Activated T-helper 2 cell treated with anti-CD3 and anti-CD28 coated beads, Interferon-gamma antibody, Interleukin-2, Interleukin-4, amounts not matched to agents 10 μg/mL and 5 μg/mL and 100 μg/mL, durations not matched to agents 14 hours and 24 hours and 36 hours (primary cell): ENCODE measurements around the gene ZSCAN30. TPM values are rescaled to one million over a fixed set of nuclear protein-coding genes. Genes with fewer than 3 reads are reported as not detected.

Experiments
- DNase-seq: peaks from one replicate; pipeline ENCODE4 v3.0.0; 2021; ENCODE audit warnings: low spot score
- H3K27ac Mint-ChIP-seq: one replicate; pipeline ENCODE4 v1.8.0; 2021; ENCODE audit warnings: mixed read lengths
- H3K27me3 Mint-ChIP-seq: one replicate; pipeline ENCODE4 v1.8.0; 2021; ENCODE audit warnings: low read depth, mixed read lengths
- H3K36me3 Mint-ChIP-seq: one replicate; pipeline ENCODE4 v1.8.0; 2021; ENCODE audit warnings: low read depth, mixed read lengths
- H3K4me1 Mint-ChIP-seq: one replicate; pipeline ENCODE4 v1.8.0; 2021; ENCODE audit warnings: low read depth, mixed read lengths
- H3K4me3 Mint-ChIP-seq: one replicate; pipeline ENCODE4 v1.8.0; 2021; ENCODE audit warnings: low read depth, mild to moderate bottlenecking, moderate library complexity, mixed read lengths
- H3K9me3 Mint-ChIP-seq: one replicate; pipeline ENCODE4 v1.8.0; 2021; ENCODE audit warnings: mixed read lengths
- intact Hi-C: fragments of 100-400 bp; cut with micrococcal nuclease; formaldehyde crosslinking; loops from one replicate; pipeline ENCODE4 v1.15.1; 2023
- total RNA-seq: library from RNA; stranded (reverse); gene quantifications from 2 replicates; pipeline ENCODE4 v1.2.3, GENCODE V29; 2022

The ZSCAN30 gene
- total RNA-seq, 1 donor from 2014 or later, result 19.9 TPM

DNA sequence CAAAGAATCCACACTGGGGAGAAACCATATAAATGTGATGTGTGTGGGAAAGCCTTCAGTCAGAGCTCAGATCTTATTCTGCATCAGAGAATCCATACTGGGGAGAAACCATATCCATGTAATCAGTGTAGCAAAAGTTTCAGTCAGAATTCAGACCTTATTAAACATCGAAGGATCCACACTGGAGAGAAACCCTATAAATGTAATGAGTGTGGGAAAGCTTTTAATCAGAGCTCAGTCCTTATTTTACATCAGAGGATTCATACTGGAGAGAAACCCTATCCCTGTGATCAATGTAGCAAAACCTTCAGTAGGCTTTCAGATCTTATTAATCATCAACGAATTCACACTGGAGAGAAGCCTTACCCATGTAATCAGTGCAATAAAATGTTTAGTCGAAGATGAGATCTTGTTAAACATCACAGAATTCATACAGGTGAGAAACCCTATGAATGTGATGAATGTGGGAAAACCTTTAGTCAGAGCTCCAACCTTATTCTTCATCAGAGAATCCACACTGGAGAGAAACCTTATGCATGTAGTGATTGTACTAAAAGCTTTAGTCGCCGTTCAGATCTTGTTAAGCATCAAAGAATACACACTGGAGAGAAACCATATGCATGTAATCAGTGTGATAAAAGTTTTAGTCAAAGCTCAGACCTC lies 16.7 kb upstream of the ZSCAN30 start:
- Mint-ChIP-seq H3K4me3 (no peak overlapping the region), H3K9me3 (peaks cover 90% of the 10 kb centered on the region)

DNA sequence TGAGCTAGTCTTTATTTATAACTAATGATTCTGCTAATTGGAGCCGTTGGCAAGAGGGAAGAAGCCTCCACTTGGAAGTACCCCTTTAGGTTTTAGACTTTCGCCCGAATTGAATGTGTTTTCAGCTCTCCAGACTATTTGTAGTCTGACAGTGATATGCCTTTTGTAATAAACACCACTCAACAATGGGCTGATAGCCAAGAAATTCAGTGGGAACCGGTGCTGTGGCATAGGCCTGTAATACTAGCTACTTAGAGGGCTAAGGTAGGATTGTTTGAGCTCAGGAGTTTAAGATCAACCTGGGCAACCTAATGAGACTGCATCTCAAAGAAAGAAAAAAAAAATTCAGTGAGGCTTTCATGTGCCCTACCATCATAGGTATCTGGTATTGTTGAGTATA lies 13.6 kb upstream of the ZSCAN30 start:
- Mint-ChIP-seq H3K36me3 (peaks cover 94% of the 10 kb centered on the region), H3K4me3 (no peak overlapping the region), H3K4me1 (no peaks in the 10 kb centered on the region), H3K27me3 (no peaks in the 10 kb centered on the region), H3K27ac (no peak overlapping the region), H3K9me3 (peaks cover 89% of the 10 kb centered on the region)
- intact Hi-C loops, result no loop called here
- DNase-seq, result no peak

More for the DNA sequence above, 16.7 kb upstream of the ZSCAN30 start:
- no peaks in the 10 kb centered on the region for H3K27me3 Mint-ChIP-seq
- H3K36me3 Mint-ChIP-seq, result peaks cover 68% of the 10 kb centered on the region
- H3K27ac Mint-ChIP-seq, result no peak overlapping the region
- intact Hi-C loops, result no loop called here
- DNase-seq, result no peak
- no peaks in the 10 kb centered on the region for H3K4me1 Mint-ChIP-seq

- H3K9me3 Mint-ChIP-seq, result peaks cover 51% of the 10 kb centered on the region
- H3K27ac Mint-ChIP-seq, result no peak overlapping the region
- intact Hi-C loops, result no loop called here
- H3K4me3 Mint-ChIP-seq, result no peak overlapping the region
- no peaks in the 10 kb centered on the region for H3K27me3 Mint-ChIP-seq
- DNase-seq, result no peak
- peaks cover 12% of the 10 kb centered on the region for H3K4me1 Mint-ChIP-seq
- H3K36me3 Mint-ChIP-seq, result peaks cover 94% of the 10 kb centered on the region
Measured at GRCh38 chr18:35296060-35296459, 6.0 kb upstream of the ZSCAN30 start.

DNA sequence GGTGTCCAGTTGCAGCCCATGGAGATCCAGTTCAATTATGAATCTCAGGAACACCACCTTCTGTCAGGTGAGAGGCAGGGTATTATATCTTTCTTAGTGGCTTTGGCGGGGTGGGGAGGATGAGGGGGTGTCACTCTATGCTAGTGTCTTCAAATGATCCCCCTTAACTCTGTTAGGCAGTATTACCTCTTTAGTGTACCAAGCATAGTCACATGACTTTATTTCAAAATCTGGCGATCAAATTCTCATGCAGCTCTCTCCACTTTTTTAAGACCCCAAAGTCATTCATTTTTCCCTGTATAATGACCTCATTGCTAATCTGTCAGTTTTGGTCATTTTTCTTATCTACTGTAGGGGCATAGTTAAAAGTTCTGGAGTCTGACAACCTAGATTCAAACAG lies 1.1 kb upstream of the ZSCAN30 start:
- DNase-seq, result no peak
- Mint-ChIP-seq H3K4me3 (peak overlapping the region; percentile 98), H3K27me3 (no peaks in the 10 kb centered on the region), H3K36me3 (peaks cover 85% of the 10 kb centered on the region), H3K9me3 (peaks cover 33% of the 10 kb centered on the region), H3K4me1 (peaks cover 29% of the 10 kb centered on the region), H3K27ac (peak overlapping the region; percentile 94)
- intact Hi-C loops, result loop anchor here (5.0 kb wide), 2 partner anchors 206 to 249 kb away; partner anchors contain the start of genes INO80C and MAPRE2

DNA sequence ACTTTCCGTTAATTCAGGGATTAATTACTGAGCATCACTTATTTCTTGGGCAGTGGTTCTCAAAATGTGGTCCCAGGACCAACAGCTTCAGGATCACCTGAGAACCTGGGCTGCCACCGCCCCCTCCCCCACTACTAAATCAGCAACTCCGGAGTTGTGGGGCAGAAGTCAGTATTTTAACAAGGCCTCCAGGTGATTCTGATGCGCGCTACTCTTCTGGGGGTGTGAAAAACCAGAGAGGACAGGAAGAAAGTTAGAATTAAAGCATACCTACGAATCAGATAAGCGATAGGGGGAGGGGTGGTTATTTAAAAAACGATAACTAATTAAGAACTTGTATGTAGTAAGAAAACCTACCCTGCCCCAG lies 319 bp downstream of the ZSCAN30 start:
- Mint-ChIP-seq H3K9me3 (peaks cover 35% of the 10 kb centered on the region), H3K27me3 (no peaks in the 10 kb centered on the region), H3K4me1 (peaks cover 29% of the 10 kb centered on the region), H3K27ac (peak overlapping the region; percentile 94), H3K36me3 (peaks cover 83% of the 10 kb centered on the region), H3K4me3 (peak overlapping the region; percentile 98)
- DNase-seq, result no peak
- intact Hi-C loops, result loop anchor here (1.0 to 5.0 kb wide), 5 partner anchors 49 to 683 kb away; partner anchors contain the start of genes INO80C, MAPRE2, RMP24 and ZNF24

DNA sequence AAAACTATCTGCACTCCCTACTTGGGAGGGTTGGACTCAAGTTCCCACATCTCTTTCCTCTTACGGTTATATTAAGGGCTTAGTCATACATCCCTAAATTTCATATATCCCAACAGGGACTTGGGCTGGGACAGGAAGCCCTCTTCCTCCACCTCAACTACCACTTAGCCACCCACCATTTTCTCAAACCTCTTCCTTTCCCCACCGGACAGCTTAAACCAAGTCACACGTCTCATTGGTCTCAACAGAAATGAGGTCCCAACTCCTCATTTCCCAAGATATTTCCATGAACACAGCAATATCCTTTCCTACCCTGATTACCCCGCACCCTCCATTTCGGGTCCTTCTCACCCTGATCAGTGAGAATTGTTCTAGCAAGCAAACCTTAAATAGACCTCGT lies 736 bp downstream of the ZSCAN30 start:
- Mint-ChIP-seq H3K9me3 (peaks cover 33% of the 10 kb centered on the region), H3K4me3 (peak overlapping the region; percentile 98), H3K27me3 (no peaks in the 10 kb centered on the region), H3K36me3 (peaks cover 80% of the 10 kb centered on the region), H3K4me1 (peaks cover 29% of the 10 kb centered on the region), H3K27ac (peak overlapping the region; percentile 94)
- intact Hi-C loops, result no loop called here
- no peak for DNase-seq

DNA sequence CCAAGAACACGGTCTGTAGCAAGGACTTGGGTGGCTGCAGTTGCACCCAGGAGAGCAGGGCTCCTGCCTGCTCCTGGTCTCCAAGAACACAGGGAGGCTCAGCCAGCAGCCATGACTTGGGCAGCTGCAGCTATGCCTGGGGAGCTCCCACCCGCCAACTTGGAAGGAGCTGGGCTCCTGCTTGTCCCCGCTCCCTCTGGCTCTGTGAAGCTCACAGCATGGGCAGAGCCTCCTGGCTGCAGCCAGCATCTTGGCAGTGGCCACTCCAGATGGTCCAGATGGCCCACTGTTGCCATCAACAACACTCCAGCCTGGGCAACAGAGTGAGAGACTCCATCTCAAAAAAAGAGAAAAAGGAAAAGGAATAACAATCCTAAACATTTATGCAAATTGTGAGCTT lies 5.2 kb downstream of the ZSCAN30 start:
- Mint-ChIP-seq H3K27ac (no peak overlapping the region), H3K36me3 (peaks cover 87% of the 10 kb centered on the region), H3K27me3 (no peaks in the 10 kb centered on the region), H3K4me1 (peaks cover 13% of the 10 kb centered on the region), H3K9me3 (peaks cover 64% of the 10 kb centered on the region), H3K4me3 (no peak overlapping the region)
- intact Hi-C loops, result no loop called here
- DNase-seq, result no peak

DNA sequence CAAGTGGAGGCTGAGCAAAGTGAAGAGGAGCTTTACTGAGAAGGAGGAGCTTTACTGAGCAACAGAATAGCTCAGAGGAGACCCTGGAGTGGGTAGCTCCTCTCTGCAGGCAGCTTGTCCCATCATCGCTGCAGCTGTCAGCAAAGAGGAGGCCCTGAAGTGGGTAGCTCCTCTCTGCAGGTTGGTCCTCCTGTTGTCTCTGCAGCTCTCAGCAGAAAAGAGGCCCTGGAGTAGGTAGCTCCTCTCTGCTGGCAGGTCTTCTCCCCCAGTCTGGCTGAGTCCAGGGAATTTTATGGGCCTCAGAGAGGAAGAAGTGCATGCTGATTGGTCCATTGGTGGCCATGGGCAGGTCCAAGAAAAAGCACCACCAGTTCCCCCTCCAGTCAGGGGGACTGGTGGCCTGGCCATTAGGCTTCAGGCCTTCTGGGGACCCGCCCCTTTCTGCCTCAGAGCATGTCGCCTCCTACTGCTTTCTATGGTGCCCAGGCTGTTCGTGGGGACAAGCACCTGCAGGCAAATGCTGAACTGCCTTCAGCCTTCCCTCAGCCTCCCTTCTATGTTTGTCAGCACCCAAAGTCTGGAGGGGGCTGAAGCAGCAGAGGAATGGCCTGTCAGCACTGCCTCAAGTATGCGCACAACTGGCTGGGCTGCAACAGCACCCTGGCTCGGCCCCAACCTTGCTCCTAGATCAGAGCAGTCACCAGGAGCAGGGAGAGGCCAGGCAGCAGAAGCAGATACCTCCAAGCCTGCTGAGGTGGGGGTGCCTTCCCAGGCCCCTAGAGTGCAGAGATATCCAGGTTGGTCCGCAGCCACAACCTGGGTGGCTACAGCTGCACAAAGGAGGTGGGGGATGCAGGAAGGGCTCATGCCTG lies 5.9 kb downstream of the ZSCAN30 start:
- H3K4me3 Mint-ChIP-seq, result no peak overlapping the region
- H3K27me3 Mint-ChIP-seq, result no peaks in the 10 kb centered on the region
- peaks cover 8% of the 10 kb centered on the region for H3K4me1 Mint-ChIP-seq
- no peak overlapping the region for H3K27ac Mint-ChIP-seq
- peaks cover 88% of the 10 kb centered on the region for H3K36me3 Mint-ChIP-seq
- DNase-seq, result no peak
- intact Hi-C loops, result no loop called here
- H3K9me3 Mint-ChIP-seq, result peaks cover 69% of the 10 kb centered on the region

GRCh38 chr18:35282353-35282752 lies 7.7 kb downstream of the ZSCAN30 start:
- peaks cover 80% of the 10 kb centered on the region for H3K36me3 Mint-ChIP-seq
- DNase-seq, result no peak
- no peak overlapping the region for H3K4me3 Mint-ChIP-seq
- H3K4me1 Mint-ChIP-seq, result peaks cover 3% of the 10 kb centered on the region
- no peak overlapping the region for H3K27ac Mint-ChIP-seq
- intact Hi-C loops, result no loop called here
- H3K9me3 Mint-ChIP-seq, result peaks cover 72% of the 10 kb centered on the region
- no peaks in the 10 kb centered on the region for H3K27me3 Mint-ChIP-seq

- H3K27me3 Mint-ChIP-seq, result no peaks in the 10 kb centered on the region
- H3K9me3 Mint-ChIP-seq, result peaks cover 74% of the 10 kb centered on the region
- H3K36me3 Mint-ChIP-seq, result peaks cover 60% of the 10 kb centered on the region
Measured at GRCh38 chr18:35278969-35279368, 11.1 kb downstream of the ZSCAN30 start.

GRCh38 chr18:35278085-35278484 lies 11.9 kb downstream of the ZSCAN30 start:
- peaks cover 79% of the 10 kb centered on the region for H3K9me3 Mint-ChIP-seq
- H3K27ac Mint-ChIP-seq, result no peak overlapping the region
- H3K4me3 Mint-ChIP-seq, result no peak overlapping the region
- DNase-seq, result no peak
- H3K27me3 Mint-ChIP-seq, result no peaks in the 10 kb centered on the region
- H3K36me3 Mint-ChIP-seq, result peaks cover 53% of the 10 kb centered on the region
- H3K4me1 Mint-ChIP-seq, result no peaks in the 10 kb centered on the region
- intact Hi-C loops, result no loop called here

More at GRCh38 chr18:35278969-35279368, 11.1 kb downstream of the ZSCAN30 start:
- DNase-seq, result no peak
- H3K27ac Mint-ChIP-seq, result no peak overlapping the region
- no peak overlapping the region for H3K4me3 Mint-ChIP-seq
- intact Hi-C loops, result no loop called here
- H3K4me1 Mint-ChIP-seq, result no peaks in the 10 kb centered on the region

DNA sequence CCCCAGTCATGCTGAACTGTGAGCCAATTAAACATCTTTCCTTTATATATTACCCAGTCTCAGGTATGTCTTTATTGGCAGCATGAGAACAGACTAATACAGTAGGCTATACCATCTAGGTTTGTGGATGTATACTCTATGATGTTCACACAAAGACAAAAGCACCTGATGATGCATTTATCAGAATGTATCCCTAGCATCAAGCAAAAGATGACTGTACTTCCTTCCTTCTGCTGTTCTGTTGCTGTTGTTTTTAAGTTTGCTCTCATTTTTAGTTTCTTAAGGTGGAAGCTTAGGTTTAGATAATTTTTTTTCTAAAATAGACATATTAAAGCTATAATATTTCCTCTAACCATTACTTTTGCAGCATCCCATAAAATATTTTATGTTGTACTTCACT lies 12.4 kb downstream of the ZSCAN30 start:
- no peak overlapping the region for H3K27ac Mint-ChIP-seq
- H3K4me1 Mint-ChIP-seq, result no peaks in the 10 kb centered on the region
- peaks cover 53% of the 10 kb centered on the region for H3K36me3 Mint-ChIP-seq
- no peaks in the 10 kb centered on the region for H3K27me3 Mint-ChIP-seq
- peaks cover 79% of the 10 kb centered on the region for H3K9me3 Mint-ChIP-seq
- intact Hi-C loops, result no loop called here
- DNase-seq, result no peak
- H3K4me3 Mint-ChIP-seq, result no peak overlapping the region

- no peak for DNase-seq
- H3K9me3 Mint-ChIP-seq, result peaks cover 68% of the 10 kb centered on the region
Measured at GRCh38 chr18:35276267-35276666, 13.8 kb downstream of the ZSCAN30 start.

More at GRCh38 chr18:35276267-35276666, 13.8 kb downstream of the ZSCAN30 start:
- no peak overlapping the region for H3K27ac Mint-ChIP-seq
- no peaks in the 10 kb centered on the region for H3K27me3 Mint-ChIP-seq
- no peaks in the 10 kb centered on the region for H3K4me1 Mint-ChIP-seq
- H3K36me3 Mint-ChIP-seq, result peaks cover 45% of the 10 kb centered on the region
- intact Hi-C loops, result no loop called here
- no peak overlapping the region for H3K4me3 Mint-ChIP-seq
